Stimulated activated effector memory CD8-positive, alpha-beta T cell treated with anti-CD3 and anti-CD28 coated beads, Interleukin-12 subunit alpha, Interleukin-12 subunit beta, amount 100 ng/mL, for 72 hours (primary cell): ENCODE results near the gene ABI3BP.

Experiments
- ATAC-seq: fragments of 150-1000 bp; cut with Tn5 transposase; 2 replicates; pipeline ENCODE4 v1.10.0; 2021
- DNase-seq, 2 donors: peaks; one replicate each; pipeline ENCODE4 v3.0.0; 2021 to 2022; ENCODE audit warnings: low spot score in 2 of 2
- H3K27ac Mint-ChIP-seq: one replicate; pipeline ENCODE4 v1.8.0; 2022; ENCODE audit warnings: mild to moderate bottlenecking, mixed read lengths
- H3K36me3 Mint-ChIP-seq: one replicate; pipeline ENCODE4 v1.8.0; 2022; ENCODE audit warnings: mild to moderate bottlenecking, mixed read lengths
- H3K4me1 Mint-ChIP-seq: one replicate; pipeline ENCODE4 v1.8.0; 2022; ENCODE audit warnings: mixed read lengths
- H3K4me3 Mint-ChIP-seq: one replicate; pipeline ENCODE4 v1.8.0; 2022; ENCODE audit warnings: mild to moderate bottlenecking, mixed read lengths
- H3K9me3 Mint-ChIP-seq: one replicate; pipeline ENCODE4 v1.8.0; 2022; ENCODE audit warnings: mixed read lengths

The ABI3BP gene

DNA sequence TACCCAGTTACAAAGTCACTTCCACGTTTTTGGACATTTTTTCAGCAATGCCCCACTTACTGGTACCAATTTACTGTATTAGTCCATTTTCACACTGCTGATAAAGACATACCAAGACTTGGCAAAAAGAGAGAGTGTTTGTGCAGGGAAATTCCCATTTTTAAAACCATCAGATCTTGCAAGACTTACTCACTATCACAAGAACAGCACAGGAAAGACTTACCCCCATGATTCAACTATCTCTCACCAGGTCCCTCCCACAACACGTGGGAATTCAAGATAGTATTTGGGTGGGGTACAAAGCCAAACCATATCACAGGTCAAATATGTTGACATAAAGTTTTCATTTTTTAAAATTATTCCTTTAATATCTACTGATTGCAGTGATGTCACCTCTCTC, 16.2 kb upstream of the ABI3BP start:
- H3K9me3 Mint-ChIP-seq = peaks cover 11% of the 10 kb centered on the region
- ATAC-seq (no peak), DNase-seq (no peak)
- H3K36me3 Mint-ChIP-seq = no peaks in the 10 kb centered on the region
- no peak overlapping the region for H3K4me3 Mint-ChIP-seq
- no peaks in the 10 kb centered on the region for H3K4me1 Mint-ChIP-seq
- H3K27ac Mint-ChIP-seq = no peak overlapping the region

DNA sequence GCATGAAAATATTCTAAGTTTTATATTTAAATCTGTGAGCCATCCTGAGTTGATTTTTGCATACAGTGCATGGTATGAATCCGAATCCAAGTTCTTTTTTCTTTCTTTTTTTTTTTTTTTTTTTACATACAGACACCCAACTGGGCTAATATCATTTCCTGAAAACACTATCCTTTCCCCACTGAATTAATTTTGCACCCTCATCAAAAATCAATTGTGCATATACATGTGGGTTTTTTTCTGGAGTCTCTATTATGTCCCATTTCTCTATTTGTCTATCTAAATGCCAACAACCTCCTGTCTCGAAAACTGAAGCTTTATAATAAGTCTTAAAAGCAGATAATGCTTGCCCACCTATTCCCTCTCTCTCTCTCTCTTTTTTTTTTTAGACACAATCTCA, 5.9 kb upstream of the ABI3BP start:
- Mint-ChIP-seq H3K9me3 (no peaks in the 10 kb centered on the region), H3K27ac (no peak overlapping the region), H3K4me1 (no peaks in the 10 kb centered on the region), H3K36me3 (no peaks in the 10 kb centered on the region), H3K4me3 (no peak overlapping the region)
- no peak for ATAC-seq
- DNase-seq = no peak

DNA sequence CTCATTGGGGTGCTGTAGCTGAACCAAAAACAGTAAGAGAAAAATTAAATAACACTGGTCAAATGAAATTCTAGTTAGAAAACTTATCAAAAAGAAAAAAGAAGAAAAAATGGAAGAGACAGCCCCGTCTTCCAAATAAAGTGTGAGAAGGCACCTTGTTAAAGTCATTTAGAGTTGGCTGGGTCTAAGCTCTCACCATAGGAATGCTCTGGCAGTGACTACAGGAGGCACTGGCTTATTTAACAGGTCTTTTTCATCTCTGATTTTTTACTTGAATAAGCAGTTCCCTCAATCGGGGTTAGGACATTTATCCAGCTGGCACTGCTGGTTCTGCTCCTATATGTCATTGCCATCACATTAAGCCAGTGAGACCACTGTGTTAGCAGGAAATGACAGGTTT, 1.6 kb upstream of the ABI3BP start:
- Mint-ChIP-seq H3K9me3 (no peaks in the 10 kb centered on the region), H3K4me3 (no peak overlapping the region), H3K4me1 (no peaks in the 10 kb centered on the region), H3K36me3 (no peaks in the 10 kb centered on the region), H3K27ac (no peak overlapping the region)
- no peak for ATAC-seq
- no peak for DNase-seq

DNA sequence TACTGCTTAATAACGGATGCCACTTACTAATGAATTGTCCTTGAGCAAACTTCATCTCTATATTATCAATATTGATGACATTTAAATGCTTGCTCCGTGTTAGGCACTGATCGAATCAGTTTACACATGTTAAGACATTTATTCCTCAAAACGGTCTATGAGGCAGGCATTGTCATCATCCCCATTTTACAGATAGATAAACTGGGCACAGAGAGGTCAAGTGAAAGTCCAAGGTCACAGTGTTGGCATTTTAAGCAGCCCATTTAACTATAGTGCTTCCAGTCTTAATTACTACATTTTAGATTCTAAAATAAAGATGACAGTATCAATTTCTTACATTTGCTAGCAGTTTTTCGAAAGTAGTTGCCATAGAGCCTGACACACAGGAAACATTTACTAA, 966 bp upstream of the ABI3BP start:
- no peak overlapping the region for H3K4me3 Mint-ChIP-seq

GRCh38 chr3:100992231-100993012, 799 bp downstream of the ABI3BP start:
- no peaks in the 10 kb centered on the region for H3K9me3 Mint-ChIP-seq
- DNase-seq (no peak), ATAC-seq (no peak)
- H3K4me3 Mint-ChIP-seq = no peak overlapping the region
- H3K4me1 Mint-ChIP-seq = no peaks in the 10 kb centered on the region
- no peaks in the 10 kb centered on the region for H3K36me3 Mint-ChIP-seq
- H3K27ac Mint-ChIP-seq = no peak overlapping the region

More for the DNA sequence above, 966 bp upstream of the ABI3BP start:
- ATAC-seq = no peak
- no peaks in the 10 kb centered on the region for H3K4me1 Mint-ChIP-seq
- no peak for DNase-seq
- H3K27ac Mint-ChIP-seq = no peak overlapping the region
- H3K36me3 Mint-ChIP-seq = no peaks in the 10 kb centered on the region
- H3K9me3 Mint-ChIP-seq = no peaks in the 10 kb centered on the region

- no peak for DNase-seq
- Mint-ChIP-seq H3K9me3 (no peaks in the 10 kb centered on the region), H3K27ac (no peak overlapping the region), H3K4me1 (no peaks in the 10 kb centered on the region), H3K36me3 (no peaks in the 10 kb centered on the region), H3K4me3 (no peak overlapping the region)
- no peak for ATAC-seq
These were observed 5.1 kb downstream of the ABI3BP start for GRCh38 chr3:100988080-100988479.

DNA sequence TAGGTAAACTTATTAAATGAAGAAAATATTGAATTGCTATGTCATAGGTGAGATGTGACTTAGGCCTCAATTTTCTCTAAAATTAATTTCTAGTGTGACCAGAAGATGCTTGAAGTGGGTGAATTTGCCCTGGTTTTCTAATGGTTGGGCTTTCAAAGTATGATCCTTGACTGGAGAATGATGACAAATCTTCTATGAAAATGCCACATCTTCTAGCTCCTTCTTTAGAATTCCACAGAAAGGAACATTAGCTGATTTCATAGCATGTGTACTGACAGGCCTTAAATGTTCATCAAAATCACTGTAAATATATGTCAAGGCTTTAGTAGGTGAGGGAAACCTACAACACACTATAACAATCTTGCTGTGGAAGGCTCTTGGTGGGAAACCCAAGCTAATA, 8.9 kb downstream of the ABI3BP start:
- H3K9me3 Mint-ChIP-seq = no peaks in the 10 kb centered on the region
- H3K4me3 Mint-ChIP-seq = no peak overlapping the region
- no peak for DNase-seq
- no peaks in the 10 kb centered on the region for H3K4me1 Mint-ChIP-seq
- H3K27ac Mint-ChIP-seq = no peak overlapping the region
- no peak for ATAC-seq
- no peaks in the 10 kb centered on the region for H3K36me3 Mint-ChIP-seq

GRCh38 chr3:100982710-100983109, 10.5 kb downstream of the ABI3BP start:
- Mint-ChIP-seq H3K36me3 (no peaks in the 10 kb centered on the region), H3K4me1 (no peaks in the 10 kb centered on the region), H3K9me3 (no peaks in the 10 kb centered on the region), H3K4me3 (no peak overlapping the region), H3K27ac (no peak overlapping the region)
- ATAC-seq (no peak), DNase-seq (no peak)

DNA sequence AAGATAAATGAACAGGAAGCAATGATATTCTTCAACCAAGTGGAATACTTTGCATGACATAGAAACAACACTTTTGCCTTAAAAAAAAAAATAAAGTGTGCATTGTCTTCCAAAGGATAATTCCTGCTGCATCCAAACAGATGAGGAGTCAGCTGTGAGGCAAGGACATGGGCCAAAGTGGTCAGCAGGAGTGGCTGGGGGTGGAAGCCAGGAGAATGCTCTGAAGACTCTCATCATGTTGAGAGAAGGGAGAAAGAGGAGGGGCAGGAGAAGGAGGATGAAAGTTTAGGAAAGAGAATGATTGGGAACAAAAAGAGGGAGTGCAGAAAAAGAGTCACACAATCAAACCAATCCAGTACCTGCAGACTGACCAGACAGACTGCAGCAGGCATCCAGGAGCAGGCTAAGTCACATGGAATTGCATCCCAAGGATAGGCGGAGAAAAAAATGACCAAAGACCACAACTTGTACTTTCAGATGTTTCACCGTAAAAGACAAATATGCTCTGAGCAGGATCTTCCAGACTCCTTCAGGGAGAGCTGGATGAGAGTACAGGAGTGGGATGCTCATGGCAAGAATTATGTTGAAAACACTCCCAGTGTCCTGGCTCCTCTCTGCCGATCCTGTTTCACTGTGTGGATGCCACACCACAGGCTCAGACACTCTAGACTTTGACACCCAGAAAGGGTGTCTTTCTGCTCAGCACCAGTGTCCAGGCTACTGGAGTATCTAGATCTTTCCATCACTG, 11.9 kb downstream of the ABI3BP start:
- ATAC-seq = no peak
- no peak for DNase-seq
- Mint-ChIP-seq H3K4me1 (no peaks in the 10 kb centered on the region), H3K27ac (no peak overlapping the region), H3K9me3 (no peaks in the 10 kb centered on the region), H3K36me3 (no peaks in the 10 kb centered on the region), H3K4me3 (no peak overlapping the region)

DNA sequence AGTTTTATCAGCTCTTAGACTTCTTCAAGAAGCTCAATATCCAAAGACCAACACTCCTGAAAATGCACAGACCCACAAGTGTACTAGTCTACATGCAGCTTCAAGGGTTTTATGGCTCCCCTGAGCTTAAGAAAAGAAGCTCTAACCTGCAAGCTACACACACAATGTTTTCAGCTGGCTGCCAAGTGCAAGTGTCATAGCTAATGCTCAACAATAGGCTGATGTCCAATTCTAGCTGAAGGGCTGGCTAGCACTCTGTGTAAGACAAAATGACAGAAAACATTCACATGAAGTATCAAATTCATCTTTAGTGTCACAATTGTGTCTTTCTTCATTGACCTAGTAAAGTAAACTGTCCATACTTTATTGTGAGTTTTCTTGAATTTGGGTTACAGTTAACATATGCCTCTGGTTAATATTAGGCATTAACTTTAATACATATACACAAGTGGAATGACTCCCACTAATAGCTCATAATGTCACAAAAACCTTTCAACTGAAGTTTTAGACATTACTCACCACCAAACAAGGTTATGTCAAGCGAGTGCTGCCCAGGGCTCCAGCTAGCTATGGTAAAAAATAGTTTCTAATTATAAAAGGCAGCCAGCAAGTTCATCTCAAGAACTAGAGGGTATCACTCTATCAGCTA, 15.1 kb downstream of the ABI3BP start:
- no peak for ATAC-seq
- Mint-ChIP-seq H3K36me3 (no peaks in the 10 kb centered on the region), H3K4me1 (no peaks in the 10 kb centered on the region), H3K4me3 (no peak overlapping the region), H3K9me3 (no peaks in the 10 kb centered on the region), H3K27ac (no peak overlapping the region)
- DNase-seq = no peak

GRCh38 chr3:100976611-100977010, 16.6 kb downstream of the ABI3BP start:
- no peaks in the 10 kb centered on the region for H3K36me3 Mint-ChIP-seq
- DNase-seq (no peak), ATAC-seq (no peak)
- H3K27ac Mint-ChIP-seq = no peak overlapping the region
- H3K4me3 Mint-ChIP-seq = no peak overlapping the region
- no peaks in the 10 kb centered on the region for H3K4me1 Mint-ChIP-seq
- H3K9me3 Mint-ChIP-seq = no peaks in the 10 kb centered on the region

DNA sequence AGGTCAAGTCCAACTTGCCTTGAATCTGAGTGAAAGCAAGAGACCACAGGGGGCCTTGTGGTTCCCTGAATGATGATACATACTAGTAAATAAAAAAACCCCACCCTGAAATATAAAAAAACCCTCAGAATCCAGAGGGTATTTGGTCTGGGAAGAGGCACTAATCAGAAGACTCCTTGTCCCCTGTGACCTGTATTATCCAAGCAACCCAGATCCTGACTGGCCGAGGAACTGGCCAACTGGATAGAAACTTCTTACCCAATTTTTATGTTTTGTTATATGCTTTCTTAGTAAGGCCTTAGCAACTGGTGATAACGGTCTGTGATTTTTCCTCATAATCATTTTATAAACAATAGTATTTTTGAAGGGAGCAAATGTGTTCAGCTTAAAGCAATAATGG, 17.5 kb downstream of the ABI3BP start:
- DNase-seq (no peak), ATAC-seq (no peak)
- Mint-ChIP-seq H3K9me3 (no peaks in the 10 kb centered on the region), H3K4me1 (no peaks in the 10 kb centered on the region), H3K36me3 (no peaks in the 10 kb centered on the region), H3K27ac (no peak overlapping the region), H3K4me3 (no peak overlapping the region)

GRCh38 chr3:100973594-100973993, 19.6 kb downstream of the ABI3BP start:
- Mint-ChIP-seq H3K27ac (no peak overlapping the region), H3K4me1 (no peaks in the 10 kb centered on the region), H3K9me3 (no peaks in the 10 kb centered on the region), H3K4me3 (no peak overlapping the region), H3K36me3 (no peaks in the 10 kb centered on the region)
- DNase-seq (no peak), ATAC-seq (no peak)

GRCh38 chr3:100972867-100973266, 20.4 kb downstream of the ABI3BP start:
- no peak overlapping the region for H3K4me3 Mint-ChIP-seq
- no peak for DNase-seq
- H3K27ac Mint-ChIP-seq = no peak overlapping the region
- H3K36me3 Mint-ChIP-seq = no peaks in the 10 kb centered on the region
- ATAC-seq = no peak
- H3K9me3 Mint-ChIP-seq = no peaks in the 10 kb centered on the region
- no peaks in the 10 kb centered on the region for H3K4me1 Mint-ChIP-seq

GRCh38 chr3:100972301-100972844, 20.8 kb downstream of the ABI3BP start:
- Mint-ChIP-seq H3K4me1 (no peaks in the 10 kb centered on the region), H3K4me3 (no peak overlapping the region), H3K36me3 (no peaks in the 10 kb centered on the region), H3K9me3 (no peaks in the 10 kb centered on the region), H3K27ac (no peak overlapping the region)
- DNase-seq (no peak), ATAC-seq (no peak)

DNA sequence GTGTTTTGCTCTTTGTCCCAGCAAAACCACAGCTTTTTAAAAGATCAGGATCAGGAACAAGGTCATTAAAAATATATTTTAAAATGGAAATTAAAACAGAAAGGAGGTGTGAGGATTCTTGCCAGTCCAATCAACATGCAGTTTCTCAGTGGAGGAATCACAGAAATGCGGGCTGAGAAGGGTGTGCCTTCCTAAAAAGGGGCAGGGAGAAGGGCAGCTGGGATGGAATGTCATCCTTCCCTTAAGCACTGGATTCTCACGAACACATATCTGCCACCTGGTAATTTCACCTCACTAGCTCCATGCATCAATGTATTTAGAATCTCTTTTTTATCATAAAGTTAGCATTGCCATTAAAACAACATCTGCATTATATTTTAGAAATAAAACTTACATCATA, 21.4 kb downstream of the ABI3BP start:
- ATAC-seq (no peak), DNase-seq (no peak)
- no peak overlapping the region for H3K4me3 Mint-ChIP-seq
- no peak overlapping the region for H3K27ac Mint-ChIP-seq
- no peaks in the 10 kb centered on the region for H3K4me1 Mint-ChIP-seq
- no peaks in the 10 kb centered on the region for H3K9me3 Mint-ChIP-seq
- no peaks in the 10 kb centered on the region for H3K36me3 Mint-ChIP-seq
